Tibial nerve (tissue), 4 donors: ENCODE data around the gene SOCS4.

Source experiments
- EP300 ChIP-seq, 2 donors: sonication (generic); formaldehyde crosslinking; IDR thresholded peaks; one replicate each; pipeline ENCODE4 v1.6.1; 2017; ENCODE audit warnings: antibody characterized with exemption in 2 of 2, mild to moderate bottlenecking in 1 of 2
- POLR2A ChIP-seq, 2 donors: fragments of 450-650 bp; IDR thresholded peaks; one replicate each; pipeline ENCODE4 v1.6.1; 2017; ENCODE audit warnings: antibody characterized with exemption in 2 of 2, mild to moderate bottlenecking in 2 of 2, moderate library complexity in 2 of 2
- TF ChIP-seq, protein P1 (sequence below), 5 experiments: fragments of 200-600 bp in 3 of 5; fragments of 450-650 bp in 2 of 5; sonication (generic) in 3 of 5; IDR thresholded peaks; one replicate each; pipeline ENCODE4 v1.5.1; 2016 to 2019; ENCODE audit warnings: antibody characterized with exemption in 5 of 5, mild to moderate bottlenecking in 3 of 5, moderate library complexity in 2 of 5

DNA sequence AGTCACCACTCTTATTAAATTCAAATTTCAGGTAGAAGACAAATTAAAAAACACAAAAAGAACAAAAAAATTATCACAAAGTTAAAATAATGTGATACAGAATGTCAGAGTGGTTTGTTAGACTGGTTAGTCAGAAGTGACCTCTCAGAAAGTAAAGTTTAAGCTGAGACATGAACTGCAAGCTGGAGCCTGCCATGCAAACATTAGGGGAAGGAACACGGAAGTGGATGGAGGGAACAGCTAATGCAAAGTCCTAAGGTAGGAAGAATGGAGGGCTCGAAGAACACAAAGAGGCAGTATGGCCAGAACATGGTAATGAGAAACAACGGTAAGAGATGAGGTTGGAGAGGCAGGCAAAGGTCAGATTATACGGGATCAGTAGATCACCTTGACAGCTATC lies 41.9 kb upstream of the SOCS4 start:
- TF ChIP-seq, protein P1, sequence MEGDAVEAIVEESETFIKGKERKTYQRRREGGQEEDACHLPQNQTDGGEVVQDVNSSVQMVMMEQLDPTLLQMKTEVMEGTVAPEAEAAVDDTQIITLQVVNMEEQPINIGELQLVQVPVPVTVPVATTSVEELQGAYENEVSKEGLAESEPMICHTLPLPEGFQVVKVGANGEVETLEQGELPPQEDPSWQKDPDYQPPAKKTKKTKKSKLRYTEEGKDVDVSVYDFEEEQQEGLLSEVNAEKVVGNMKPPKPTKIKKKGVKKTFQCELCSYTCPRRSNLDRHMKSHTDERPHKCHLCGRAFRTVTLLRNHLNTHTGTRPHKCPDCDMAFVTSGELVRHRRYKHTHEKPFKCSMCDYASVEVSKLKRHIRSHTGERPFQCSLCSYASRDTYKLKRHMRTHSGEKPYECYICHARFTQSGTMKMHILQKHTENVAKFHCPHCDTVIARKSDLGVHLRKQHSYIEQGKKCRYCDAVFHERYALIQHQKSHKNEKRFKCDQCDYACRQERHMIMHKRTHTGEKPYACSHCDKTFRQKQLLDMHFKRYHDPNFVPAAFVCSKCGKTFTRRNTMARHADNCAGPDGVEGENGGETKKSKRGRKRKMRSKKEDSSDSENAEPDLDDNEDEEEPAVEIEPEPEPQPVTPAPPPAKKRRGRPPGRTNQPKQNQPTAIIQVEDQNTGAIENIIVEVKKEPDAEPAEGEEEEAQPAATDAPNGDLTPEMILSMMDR (IDR thresholded peaks at IDR 0.05), result no peak
- no peak for TF ChIP-seq POLR2A (IDR thresholded peaks at IDR 0.05)
- TF ChIP-seq EP300 (IDR thresholded peaks at IDR 0.05), result no peak
